HL-60 (cell line): ENCODE data around the gene NOL8.

Experiments used
- DNase-seq, 2 experiments: peaks; one replicate each; pipeline ENCODE4 v3.0.0-alpha.2; 2010 to 2020; ENCODE audit warnings: low read depth in 1 of 2, low spot score in 1 of 2
- H3K27ac ChIP-seq: fragments of 250-450 bp; sonication (Bioruptor Pico); replicated peaks from 2 replicates; pipeline ENCODE4 v1.5.1; 2020; ENCODE audit warnings: mild to moderate bottlenecking, moderate library complexity
- H3K27me3 ChIP-seq: fragments of 250-450 bp; sonication (Bioruptor Pico); 2 replicates; pipeline ENCODE4 v1.5.1; 2021; ENCODE audit warnings: mild to moderate bottlenecking, moderate library complexity; ENCODE audit not compliant: insufficient read depth, poor library complexity, severe bottlenecking
- H3K4me3 ChIP-seq: replicated peaks from 2 replicates; pipeline ENCODE4 v1.5.1; 2011; ENCODE audit warnings: mild to moderate bottlenecking, control low read depth, low read length; ENCODE audit not compliant: insufficient read depth
- GABPA ChIP-seq: IDR thresholded peaks from 2 replicates; pipeline ENCODE4 v1.6.1; 2012; ENCODE audit warnings: low read depth
- POLR2AphosphoS5 ChIP-seq: IDR thresholded peaks from 2 replicates; pipeline ENCODE4 v1.6.1; 2012; ENCODE audit warnings: low read depth
- SPI1 ChIP-seq: IDR thresholded peaks from 2 replicates; pipeline ENCODE4 v1.6.1; 2012; ENCODE audit warnings: low read depth, mild to moderate bottlenecking, borderline replicate concordance
- TF ChIP-seq, protein P1 (sequence below): IDR thresholded peaks from 2 replicates; pipeline ENCODE4 v1.6.1; 2012; ENCODE audit warnings: low read depth; ENCODE audit not compliant: insufficient replicate concordance
- TF ChIP-seq, protein P2 (sequence below): IDR thresholded peaks from one replicate; pipeline ENCODE4 v1.5.1; 2011; ENCODE audit warnings: low read length, control low read depth, inconsistent platforms; ENCODE audit not compliant: insufficient read depth

NOL8 gene

GRCh38 chr9:92291577-92291976 is 33.6 kb downstream of the NOL8 start:
- H3K4me3 ChIP-seq: no peak overlapping the region; the same call in 1 of the 2 replicates

DNA sequence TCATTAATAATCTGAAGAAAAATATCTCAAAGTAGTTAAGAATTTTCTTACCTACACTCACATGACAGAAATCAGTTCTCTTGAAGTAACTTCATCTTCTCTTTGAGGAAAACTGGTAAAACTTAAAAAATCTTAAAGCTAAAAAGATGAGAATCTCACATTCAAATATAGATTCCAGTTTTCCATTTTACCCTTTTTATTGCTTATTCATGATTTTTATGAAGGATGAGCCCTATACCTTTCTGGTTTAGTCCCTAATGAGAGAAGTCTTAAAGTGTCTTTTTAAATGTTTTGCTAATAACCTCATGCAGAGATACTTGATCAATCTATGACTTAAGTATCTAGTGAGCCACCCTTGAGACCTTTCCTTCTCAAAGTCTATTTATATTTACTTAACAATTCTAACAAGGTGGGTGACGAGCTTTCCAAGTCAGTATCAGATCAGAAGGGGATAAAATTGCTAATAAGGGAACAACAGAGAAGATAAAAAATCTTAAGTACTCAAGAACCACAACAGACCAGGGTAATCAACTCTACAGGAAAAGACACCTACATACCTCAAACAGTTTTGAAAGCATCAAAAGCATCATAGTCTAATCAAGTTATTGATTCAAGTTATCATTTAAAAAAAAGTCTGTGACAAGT is 34.2 kb downstream of the NOL8 start:
- H3K27me3 ChIP-seq: no peaks in the 10 kb centered on the region
- TF ChIP-seq, protein P1, sequence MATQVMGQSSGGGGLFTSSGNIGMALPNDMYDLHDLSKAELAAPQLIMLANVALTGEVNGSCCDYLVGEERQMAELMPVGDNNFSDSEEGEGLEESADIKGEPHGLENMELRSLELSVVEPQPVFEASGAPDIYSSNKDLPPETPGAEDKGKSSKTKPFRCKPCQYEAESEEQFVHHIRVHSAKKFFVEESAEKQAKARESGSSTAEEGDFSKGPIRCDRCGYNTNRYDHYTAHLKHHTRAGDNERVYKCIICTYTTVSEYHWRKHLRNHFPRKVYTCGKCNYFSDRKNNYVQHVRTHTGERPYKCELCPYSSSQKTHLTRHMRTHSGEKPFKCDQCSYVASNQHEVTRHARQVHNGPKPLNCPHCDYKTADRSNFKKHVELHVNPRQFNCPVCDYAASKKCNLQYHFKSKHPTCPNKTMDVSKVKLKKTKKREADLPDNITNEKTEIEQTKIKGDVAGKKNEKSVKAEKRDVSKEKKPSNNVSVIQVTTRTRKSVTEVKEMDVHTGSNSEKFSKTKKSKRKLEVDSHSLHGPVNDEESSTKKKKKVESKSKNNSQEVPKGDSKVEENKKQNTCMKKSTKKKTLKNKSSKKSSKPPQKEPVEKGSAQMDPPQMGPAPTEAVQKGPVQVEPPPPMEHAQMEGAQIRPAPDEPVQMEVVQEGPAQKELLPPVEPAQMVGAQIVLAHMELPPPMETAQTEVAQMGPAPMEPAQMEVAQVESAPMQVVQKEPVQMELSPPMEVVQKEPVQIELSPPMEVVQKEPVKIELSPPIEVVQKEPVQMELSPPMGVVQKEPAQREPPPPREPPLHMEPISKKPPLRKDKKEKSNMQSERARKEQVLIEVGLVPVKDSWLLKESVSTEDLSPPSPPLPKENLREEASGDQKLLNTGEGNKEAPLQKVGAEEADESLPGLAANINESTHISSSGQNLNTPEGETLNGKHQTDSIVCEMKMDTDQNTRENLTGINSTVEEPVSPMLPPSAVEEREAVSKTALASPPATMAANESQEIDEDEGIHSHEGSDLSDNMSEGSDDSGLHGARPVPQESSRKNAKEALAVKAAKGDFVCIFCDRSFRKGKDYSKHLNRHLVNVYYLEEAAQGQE: no peak
- TF ChIP-seq, protein P2, sequence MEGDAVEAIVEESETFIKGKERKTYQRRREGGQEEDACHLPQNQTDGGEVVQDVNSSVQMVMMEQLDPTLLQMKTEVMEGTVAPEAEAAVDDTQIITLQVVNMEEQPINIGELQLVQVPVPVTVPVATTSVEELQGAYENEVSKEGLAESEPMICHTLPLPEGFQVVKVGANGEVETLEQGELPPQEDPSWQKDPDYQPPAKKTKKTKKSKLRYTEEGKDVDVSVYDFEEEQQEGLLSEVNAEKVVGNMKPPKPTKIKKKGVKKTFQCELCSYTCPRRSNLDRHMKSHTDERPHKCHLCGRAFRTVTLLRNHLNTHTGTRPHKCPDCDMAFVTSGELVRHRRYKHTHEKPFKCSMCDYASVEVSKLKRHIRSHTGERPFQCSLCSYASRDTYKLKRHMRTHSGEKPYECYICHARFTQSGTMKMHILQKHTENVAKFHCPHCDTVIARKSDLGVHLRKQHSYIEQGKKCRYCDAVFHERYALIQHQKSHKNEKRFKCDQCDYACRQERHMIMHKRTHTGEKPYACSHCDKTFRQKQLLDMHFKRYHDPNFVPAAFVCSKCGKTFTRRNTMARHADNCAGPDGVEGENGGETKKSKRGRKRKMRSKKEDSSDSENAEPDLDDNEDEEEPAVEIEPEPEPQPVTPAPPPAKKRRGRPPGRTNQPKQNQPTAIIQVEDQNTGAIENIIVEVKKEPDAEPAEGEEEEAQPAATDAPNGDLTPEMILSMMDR: no peak
- no peak for TF ChIP-seq SPI1
- TF ChIP-seq GABPA: no peak
- no peak for TF ChIP-seq POLR2AphosphoS5
- no peak overlapping the region for H3K4me3 ChIP-seq
- H3K27ac ChIP-seq: no peak overlapping the region
- DNase-seq: no peak

More at GRCh38 chr9:92291577-92291976, 33.6 kb downstream of the NOL8 start:
- H3K27ac ChIP-seq: no peak overlapping the region
- no peak for TF ChIP-seq POLR2AphosphoS5
- TF ChIP-seq, protein P2: no peak
- no peak for TF ChIP-seq GABPA
- no peak for TF ChIP-seq SPI1
- H3K27me3 ChIP-seq: no peaks in the 10 kb centered on the region
- no peak for DNase-seq

DNA sequence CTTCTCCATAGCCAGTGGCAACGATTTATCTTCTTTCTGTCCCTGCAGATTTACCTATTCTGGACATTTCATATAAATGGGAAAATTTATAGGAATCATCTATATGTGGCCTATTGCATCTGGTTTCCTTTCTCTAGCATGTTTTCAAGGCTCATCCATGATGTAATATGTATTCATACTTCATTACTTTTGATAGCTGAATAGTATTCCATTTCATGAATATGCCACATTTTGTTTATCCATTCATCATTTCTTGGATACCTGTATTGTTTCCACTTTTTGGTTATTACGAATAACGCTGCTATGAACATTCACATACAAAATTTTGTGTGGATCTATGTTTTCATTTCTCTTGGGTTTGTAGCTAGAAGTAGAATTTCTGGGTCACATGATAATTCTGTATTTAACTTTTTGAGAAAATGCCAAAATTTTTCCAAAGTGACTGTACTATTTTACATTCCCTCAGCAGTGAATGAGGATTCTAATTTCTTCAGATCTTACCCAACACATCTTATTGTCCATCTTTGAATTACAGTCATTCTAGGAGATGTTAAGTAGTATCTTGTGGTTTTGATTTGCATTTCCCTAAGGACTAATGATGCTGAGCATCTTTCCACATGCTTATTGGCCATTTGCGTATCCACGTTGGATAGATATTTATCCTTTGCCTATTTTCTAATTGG is 35.3 kb downstream of the NOL8 start:
- no peak for DNase-seq
- Histone ChIP-seq H3K4me3 (no peak overlapping the region), H3K27me3 (no peaks in the 10 kb centered on the region), H3K27ac (no peak overlapping the region)
- TF ChIP-seq, protein P1: no peak
- TF ChIP-seq GABPA: no peak
- TF ChIP-seq, protein P2: no peak
- TF ChIP-seq SPI1: no peak
- no peak for TF ChIP-seq POLR2AphosphoS5
